Transverse colon (tissue), 4 donors: ENCODE results near the gene ATF6. TPM values are rescaled to one million over a fixed set of nuclear protein-coding genes. Genes with fewer than 3 reads are reported as not detected.
A peak's percentile ranks its signal among the peaks of the same experiment; 100 is the strongest.

Source experiments
- DNase-seq: peaks from one replicate; pipeline ENCODE4 v3.0.0-alpha.2; 2019
- H3K27ac ChIP-seq, 4 donors: fragments of 200-600 bp; sonication (generic); 2 replicates each; pipeline ENCODE4 v1.5.1; 2016 to 2018; ENCODE audit warnings: inconsistent platforms in 4 of 4
- H3K27me3 ChIP-seq: fragments of 200-600 bp; sonication (generic); 2 replicates; pipeline ENCODE4 v1.5.1; 2017; ENCODE audit warnings: inconsistent platforms
- H3K36me3 ChIP-seq, 4 donors: fragments of 200-600 bp; sonication (generic); 2 replicates each; pipeline ENCODE4 v1.5.1; 2017 to 2019; ENCODE audit warnings: inconsistent platforms in 4 of 4
- H3K4me1 ChIP-seq, 4 donors: fragments of 200-600 bp; sonication (generic); 2 replicates each; pipeline ENCODE4 v1.5.1; 2017 to 2020; ENCODE audit warnings: inconsistent platforms in 4 of 4
- H3K4me3 ChIP-seq, 4 donors: fragments of 200-600 bp; sonication (generic); 1 replicate in 1 of 4; 2 replicates in 3 of 4; pipeline versions ENCODE4 v1.5.1 to v1.6.1; 2017 to 2019; ENCODE audit warnings: inconsistent platforms in 4 of 4
- H3K9me3 ChIP-seq, 2 donors: fragments of 200-600 bp; sonication (generic); 2 replicates each; pipeline ENCODE4 v1.5.1; 2017 to 2019; ENCODE audit warnings: inconsistent platforms in 2 of 2
- EP300 ChIP-seq: sonication (generic); formaldehyde crosslinking; IDR thresholded peaks from one replicate; pipeline ENCODE4 v1.6.1; 2017; ENCODE audit warnings: antibody characterized with exemption, low read depth
- POLR2A ChIP-seq: fragments of 450-650 bp; IDR thresholded peaks from one replicate; pipeline ENCODE4 v1.6.1; 2016; ENCODE audit warnings: antibody characterized with exemption, mild to moderate bottlenecking, moderate library complexity
- POLR2AphosphoS5 ChIP-seq, 3 donors: sonication (generic); formaldehyde crosslinking; IDR thresholded peaks; one replicate each; pipeline ENCODE4 v1.6.1; 2016; ENCODE audit warnings: antibody characterized with exemption in 3 of 3
- WGBS, 2 donors: methylation state at CpG; one replicate each; pipeline ENCODE4 v1.1.5; 2018; ENCODE audit warnings: low coverage in 1 of 2; 5-methylcytosine and 5-hydroxymethylcytosine counted together
- in situ Hi-C, 4 donors: fragments of 200-750 bp; cut with MboI; loops; one replicate each; pipeline versions ENCODE4 v1.15.0 to v1.15.1; 2017; ENCODE audit warnings: low sequenced_read_pairs in 3 of 4, low pct_ligation_motif_present in 1 of 4, low pct_unique_long_range_greater_than_20kb in 1 of 4
- intact Hi-C: fragments of 100-400 bp; cut with DNase I; formaldehyde crosslinking; loops from one replicate; pipeline ENCODE4 v1.15.1; 2023; ENCODE audit warnings: low total_unique reads
- total RNA-seq, 4 donors: library from RNA; depleted of rRNA; stranded (reverse); fragments of >200 nt; gene quantifications; one replicate each; pipeline ENCODE4 v1.1.0, GENCODE V29; 2016
- TF ChIP-seq, protein P1 (sequence below), 5 experiments: fragments of 200-600 bp in 3 of 5; fragments of 450-650 bp in 2 of 5; sonication (generic) in 3 of 5; IDR thresholded peaks; 1 replicate in 2 of 5; 2 replicates in 3 of 5; pipeline ENCODE4 v1.5.1; 2016 to 2017; ENCODE audit warnings: antibody characterized with exemption in 5 of 5, inconsistent platforms in 3 of 5, mild to moderate bottlenecking in 2 of 5, moderate library complexity in 1 of 5

Gene ATF6
- total RNA-seq, 4 donors from 2014 or later, result 10.8 to 45.8 (median 23.0) TPM

DNA sequence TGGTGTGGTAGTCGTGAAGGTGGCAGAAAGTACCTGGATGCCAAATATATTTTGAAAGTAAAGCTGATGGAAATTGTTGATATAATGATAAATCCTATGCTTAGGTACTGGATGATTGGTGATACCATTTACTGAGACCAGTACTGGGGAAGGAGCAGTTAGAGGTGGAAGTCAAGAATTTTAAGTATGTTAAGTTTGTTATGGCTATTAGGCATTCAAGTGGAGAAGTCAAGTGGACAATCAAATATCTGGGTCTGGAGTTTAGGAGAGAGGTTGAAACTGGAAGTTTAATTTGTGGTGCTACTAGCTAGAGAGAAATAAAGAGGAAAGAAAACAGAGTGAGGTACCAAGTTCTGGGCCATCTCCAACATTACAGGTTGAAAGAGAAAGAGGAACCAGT lies 89.1 kb downstream of the ATF6 start:
- Histone ChIP-seq H3K9me3 (no peaks in the 10 kb centered on the region), H3K27ac (no peak overlapping the region), H3K36me3 (peaks cover 0 to 27% (median 11%) of the 10 kb centered on the region in 4 donors), H3K4me3 (no peak overlapping the region), H3K4me1 (no peaks in the 10 kb centered on the region), H3K27me3 (no peaks in the 10 kb centered on the region)
- in situ Hi-C loops, result no loop called here
- WGBS, 2 donors, result 78 to 92% methylated on average over 1 of the region's 1 CpG
- TF ChIP-seq, protein P1, sequence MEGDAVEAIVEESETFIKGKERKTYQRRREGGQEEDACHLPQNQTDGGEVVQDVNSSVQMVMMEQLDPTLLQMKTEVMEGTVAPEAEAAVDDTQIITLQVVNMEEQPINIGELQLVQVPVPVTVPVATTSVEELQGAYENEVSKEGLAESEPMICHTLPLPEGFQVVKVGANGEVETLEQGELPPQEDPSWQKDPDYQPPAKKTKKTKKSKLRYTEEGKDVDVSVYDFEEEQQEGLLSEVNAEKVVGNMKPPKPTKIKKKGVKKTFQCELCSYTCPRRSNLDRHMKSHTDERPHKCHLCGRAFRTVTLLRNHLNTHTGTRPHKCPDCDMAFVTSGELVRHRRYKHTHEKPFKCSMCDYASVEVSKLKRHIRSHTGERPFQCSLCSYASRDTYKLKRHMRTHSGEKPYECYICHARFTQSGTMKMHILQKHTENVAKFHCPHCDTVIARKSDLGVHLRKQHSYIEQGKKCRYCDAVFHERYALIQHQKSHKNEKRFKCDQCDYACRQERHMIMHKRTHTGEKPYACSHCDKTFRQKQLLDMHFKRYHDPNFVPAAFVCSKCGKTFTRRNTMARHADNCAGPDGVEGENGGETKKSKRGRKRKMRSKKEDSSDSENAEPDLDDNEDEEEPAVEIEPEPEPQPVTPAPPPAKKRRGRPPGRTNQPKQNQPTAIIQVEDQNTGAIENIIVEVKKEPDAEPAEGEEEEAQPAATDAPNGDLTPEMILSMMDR (IDR thresholded peaks at IDR 0.05), result no peak
- no peak for TF ChIP-seq POLR2AphosphoS5 (IDR thresholded peaks at IDR 0.05)
- TF ChIP-seq POLR2A, result no peak
- no peak for TF ChIP-seq EP300
- intact Hi-C loops, result no loop called here
- no peak for DNase-seq

- Histone ChIP-seq H3K27me3 (no peaks in the 10 kb centered on the region), H3K9me3 (no peaks in the 10 kb centered on the region), H3K27ac (no peak overlapping the region), H3K4me1 (no peaks in the 10 kb centered on the region), H3K36me3 (peaks cover 0 to 22% (median 10%) of the 10 kb centered on the region in 4 donors), H3K4me3 (no peak overlapping the region)
- DNase-seq, result no peak
- WGBS, 2 donors, result 93 to 100% methylated on average over 1 of the region's 1 CpG
- intact Hi-C loops, result no loop called here
- TF ChIP-seq, protein P1 (IDR thresholded peaks at IDR 0.05), result no peak
- TF ChIP-seq EP300, result no peak
- no peak for TF ChIP-seq POLR2A
- no peak for TF ChIP-seq POLR2AphosphoS5 (IDR thresholded peaks at IDR 0.05)
- in situ Hi-C loops, result no loop called here
These were observed 92.2 kb downstream of the ATF6 start for GRCh38 chr1:161858271-161858670.

GRCh38 chr1:161863549-161863948 lies 97.4 kb downstream of the ATF6 start:
- Histone ChIP-seq H3K9me3 (no peaks in the 10 kb centered on the region), H3K27me3 (no peaks in the 10 kb centered on the region), H3K4me3 (no peak overlapping the region), H3K27ac (no peak overlapping the region), H3K36me3 (peaks cover 0 to 29% (median 0%) of the 10 kb centered on the region in 4 donors), H3K4me1 (no peaks in the 10 kb centered on the region)
- TF ChIP-seq, protein P1 (IDR thresholded peaks at IDR 0.05), result no peak
- TF ChIP-seq POLR2AphosphoS5 (IDR thresholded peaks at IDR 0.05) (no peak), EP300 (no peak), POLR2A (no peak)
- intact Hi-C loops (no loop called here), in situ Hi-C loops (no loop called here)
- DNase-seq, result no peak

GRCh38 chr1:161864577-161864976 lies 98.5 kb downstream of the ATF6 start:
- H3K4me3 ChIP-seq, result no peak overlapping the region
- intact Hi-C loops (no loop called here), in situ Hi-C loops (no loop called here)
- no peaks in the 10 kb centered on the region for H3K4me1 ChIP-seq
- TF ChIP-seq, protein P1 (IDR thresholded peaks at IDR 0.05), result peak in 2 of 5 experiments; percentile 7 to 20
- no peak for TF ChIP-seq EP300
- no peak for TF ChIP-seq POLR2A
- H3K9me3 ChIP-seq, result no peaks in the 10 kb centered on the region
- DNase-seq, result no peak
- peaks cover 0 to 29% (median 0%) of the 10 kb centered on the region in 4 donors for H3K36me3 ChIP-seq
- no peaks in the 10 kb centered on the region for H3K27me3 ChIP-seq
- WGBS, 2 donors, result 86% methylated on average over 1 of the region's 1 CpG; no CpG with 5 or more reads in 1 of the 2 donors
- H3K27ac ChIP-seq, result no peak overlapping the region
